ENCODE results near the gene TPD52L1.

The TPD52L1 gene

GRCh38 chr6:125228981-125229479 lies 75.5 kb downstream of the TPD52L1 start:
- no peak for TF ChIP-seq CTCF (IDR thresholded peaks at IDR 0.05; ENCODE audit: insufficient read depth, low read depth, low read length, missing control alignments)
- no peak for DNase-seq (ENCODE audit: low read depth)
- no peak overlapping the region for H3K4me3 ChIP-seq (ENCODE audit: low read depth, low read length)

- DNase-seq (ENCODE audit: low read depth) = no peak
- TF ChIP-seq CTCF (IDR thresholded peaks at IDR 0.05; ENCODE audit: insufficient read depth, low read depth, low read length, missing control alignments) = no peak
- H3K4me3 ChIP-seq (ENCODE audit: low read depth, low read length) = no peak overlapping the region
Measured at GRCh38 chr6:125230674-125231073, 77.1 kb downstream of the TPD52L1 start.

- H3K4me3 ChIP-seq (ENCODE audit: low read depth, low read length) = no peak overlapping the region
- no peak for TF ChIP-seq CTCF (IDR thresholded peaks at IDR 0.05; ENCODE audit: insufficient read depth, low read depth, low read length, missing control alignments)
- DNase-seq (ENCODE audit: low read depth) = no peak
Measured at GRCh38 chr6:125231133-125231532, 77.6 kb downstream of the TPD52L1 start.

- H3K4me3 ChIP-seq (ENCODE audit: low read depth, low read length) = no peak overlapping the region
- no peak for TF ChIP-seq CTCF (IDR thresholded peaks at IDR 0.05; ENCODE audit: insufficient read depth, low read depth, low read length, missing control alignments)
- DNase-seq (ENCODE audit: low read depth) = no peak
Measured at GRCh38 chr6:125231574-125232343, 78.2 kb downstream of the TPD52L1 start.

GRCh38 chr6:125232466-125232865 lies 78.9 kb downstream of the TPD52L1 start:
- DNase-seq (ENCODE audit: low read depth) = no peak
- TF ChIP-seq CTCF (IDR thresholded peaks at IDR 0.05; ENCODE audit: insufficient read depth, low read depth, low read length, missing control alignments) = no peak
- no peak overlapping the region for H3K4me3 ChIP-seq (ENCODE audit: low read depth, low read length)

- DNase-seq (ENCODE audit: low read depth) = no peak
- no peak overlapping the region for H3K4me3 ChIP-seq (ENCODE audit: low read depth, low read length)
- TF ChIP-seq CTCF (IDR thresholded peaks at IDR 0.05; ENCODE audit: insufficient read depth, low read depth, low read length, missing control alignments) = no peak
Measured at GRCh38 chr6:125233202-125233601, 79.6 kb downstream of the TPD52L1 start.

All from GM12865 (cell line).